HEK293 (cell line): ENCODE measurements around the gene PIP5KL1.
A peak's percentile ranks its signal among the peaks of the same experiment; 100 is the strongest.

Experiments
- CTCF ChIA-PET: fragments of 350-600 bp; formaldehyde crosslinking; extraction: SDS; loops from one replicate; lab custom pipeline; 2021; ENCODE audit warnings: antibody characterized with exemption; lab: Yijun Ruan, JAX
- POLR2A ChIA-PET: fragments of 300-600 bp; formaldehyde crosslinking; extraction: SDS; loops from one replicate; lab custom pipeline; 2020; ENCODE audit warnings: antibody characterized with exemption, inconsistent platforms; lab: Yijun Ruan, JAX
- H3K27ac ChIP-seq: fragments of 200-500 bp; sonication (Bioruptor generic); 2 replicates; pipeline ENCODE4 v1.5.1; 2014; ENCODE audit warnings: low read depth, low read length, control low read depth, inconsistent platforms; ENCODE audit errors: extremely low read depth
- H3K36me3 ChIP-seq, 2 experiments: fragments of 200-500 bp in 1 of 2; sonication (Bioruptor generic) in 1 of 2; 1 replicate in 1 of 2; 2 replicates in 1 of 2; pipeline ENCODE4 v1.5.1; 2014 to 2017; ENCODE audit warnings: inconsistent platforms in 2 of 2, low read length in 2 of 2; ENCODE audit not compliant: control insufficient read depth in 2 of 2, insufficient read depth in 1 of 2
- H3K4me1 ChIP-seq: fragments of 200-500 bp; sonication (Bioruptor generic); 2 replicates; pipeline ENCODE4 v1.5.1; 2014; ENCODE audit warnings: mild to moderate bottlenecking, low read length, inconsistent platforms; ENCODE audit not compliant: control insufficient read depth, insufficient read depth
- H3K4me3 ChIP-seq: 2 replicates; pipeline ENCODE4 v1.5.1; 2011; ENCODE audit warnings: low read depth, mild to moderate bottlenecking, control low read depth, low read length, moderate library complexity
- H3K9me3 ChIP-seq: fragments of 200-500 bp; sonication (Bioruptor generic); 2 replicates; pipeline ENCODE4 v1.5.1; 2014; ENCODE audit warnings: low read depth, low read length, inconsistent platforms; ENCODE audit not compliant: control insufficient read depth, insufficient read depth
- BCL11B ChIP-seq: fragments of 450-650 bp; formaldehyde crosslinking; IDR thresholded peaks from 2 replicates; pipeline ENCODE4 v1.5.1; 2016; ENCODE audit warnings: low read depth, missing biosample characterization, missing genetic modification characterization
- GFI1B ChIP-seq: fragments of 450-650 bp; formaldehyde crosslinking; IDR thresholded peaks from 2 replicates; pipeline ENCODE4 v1.5.1; 2016; ENCODE audit warnings: missing biosample characterization, missing genetic modification characterization
- GLI2 ChIP-seq: fragments of 450-650 bp; formaldehyde crosslinking; IDR thresholded peaks from 2 replicates; pipeline ENCODE4; 2017; ENCODE audit warnings: missing biosample characterization, missing genetic modification characterization, low read depth, borderline replicate concordance
- GLIS2 ChIP-seq: fragments of 450-650 bp; formaldehyde crosslinking; IDR thresholded peaks from 2 replicates; pipeline ENCODE4 v1.5.1; 2016; ENCODE audit warnings: missing biosample characterization, missing genetic modification characterization
- KLF1 ChIP-seq: fragments of 450-650 bp; formaldehyde crosslinking; IDR thresholded peaks from 2 replicates; pipeline ENCODE4 v1.5.1; 2016; ENCODE audit warnings: missing biosample characterization, missing genetic modification characterization
- KLF16 ChIP-seq: fragments of 450-650 bp; formaldehyde crosslinking; IDR thresholded peaks from 2 replicates; pipeline ENCODE4 v1.5.1; 2017; ENCODE audit warnings: missing biosample characterization, missing genetic modification characterization
- KLF9 ChIP-seq: fragments of 450-650 bp; formaldehyde crosslinking; IDR thresholded peaks from 2 replicates; pipeline ENCODE4 v1.5.1; 2016; ENCODE audit warnings: missing biosample characterization, missing genetic modification characterization, low read depth
- PATZ1 ChIP-seq: fragments of 450-650 bp; formaldehyde crosslinking; IDR thresholded peaks from 2 replicates; pipeline ENCODE4 v1.5.1; 2016; ENCODE audit warnings: missing biosample characterization, missing genetic modification characterization
- SP7 ChIP-seq: fragments of 450-650 bp; formaldehyde crosslinking; IDR thresholded peaks from 2 replicates; pipeline ENCODE4 v1.5.1; 2016; ENCODE audit warnings: missing biosample characterization, missing genetic modification characterization
- WT1 ChIP-seq: fragments of 450-650 bp; formaldehyde crosslinking; IDR thresholded peaks from 2 replicates; pipeline ENCODE4 v1.5.1; 2016; ENCODE audit warnings: missing biosample characterization, missing genetic modification characterization
- ZBTB1 ChIP-seq: fragments of 450-650 bp; formaldehyde crosslinking; IDR thresholded peaks from 2 replicates; pipeline ENCODE4 v1.5.1; 2016; ENCODE audit warnings: missing biosample characterization, missing genetic modification characterization
- ZBTB20 ChIP-seq: fragments of 450-650 bp; formaldehyde crosslinking; IDR thresholded peaks from 2 replicates; pipeline ENCODE4 v1.5.1; 2016; ENCODE audit warnings: missing biosample characterization, missing genetic modification characterization
- ZBTB26 ChIP-seq: fragments of 450-650 bp; formaldehyde crosslinking; optimal IDR thresholded peaks from 2 replicates; pipeline ENCODE3; 2016; ENCODE audit warnings: missing biosample characterization, mild to moderate bottlenecking, missing genetic modification characterization
- ZNF114 ChIP-seq: fragments of 450-650 bp; formaldehyde crosslinking; IDR thresholded peaks from 2 replicates; pipeline ENCODE4 v1.5.0; 2017; ENCODE audit warnings: missing biosample characterization, missing genetic modification characterization
- ZNF175 ChIP-seq: fragments of 450-650 bp; formaldehyde crosslinking; IDR thresholded peaks from 2 replicates; pipeline ENCODE4 v1.5.1; 2016; ENCODE audit warnings: missing biosample characterization, missing genetic modification characterization
- ZNF2 ChIP-seq: fragments of 450-650 bp; formaldehyde crosslinking; IDR thresholded peaks from 2 replicates; pipeline ENCODE4 v1.5.1; 2016; ENCODE audit warnings: missing biosample characterization, missing genetic modification characterization
- ZNF248 ChIP-seq: fragments of 450-650 bp; formaldehyde crosslinking; IDR thresholded peaks from 2 replicates; pipeline ENCODE4 v1.5.1; 2017; ENCODE audit warnings: missing biosample characterization, missing genetic modification characterization
- ZNF335 ChIP-seq: fragments of 450-650 bp; formaldehyde crosslinking; conservative IDR thresholded peaks from 2 replicates; pipeline ENCODE4 v1.5.1; 2016; ENCODE audit warnings: missing biosample characterization, missing genetic modification characterization
- ZNF354C ChIP-seq: fragments of 450-650 bp; formaldehyde crosslinking; IDR thresholded peaks from 2 replicates; pipeline ENCODE4 v1.5.1; 2016; ENCODE audit warnings: missing biosample characterization, missing genetic modification characterization, low read depth, borderline replicate concordance
- ZNF394 ChIP-seq: fragments of 450-650 bp; formaldehyde crosslinking; IDR thresholded peaks from 2 replicates; pipeline ENCODE4 v1.5.1; 2016; ENCODE audit warnings: missing biosample characterization, missing genetic modification characterization, mild to moderate bottlenecking, moderate library complexity, borderline replicate concordance
- ZNF398 ChIP-seq: fragments of 450-650 bp; formaldehyde crosslinking; IDR thresholded peaks from 2 replicates; pipeline ENCODE4 v1.5.1; 2017; ENCODE audit warnings: missing biosample characterization, missing genetic modification characterization
- ZNF416 ChIP-seq: fragments of 450-650 bp; formaldehyde crosslinking; IDR thresholded peaks from 2 replicates; pipeline ENCODE4 v1.5.1; 2016; ENCODE audit warnings: missing biosample characterization, missing genetic modification characterization
- ZNF580 ChIP-seq: fragments of 450-650 bp; formaldehyde crosslinking; IDR thresholded peaks from 2 replicates; pipeline ENCODE4 v1.5.1; 2016; ENCODE audit warnings: missing biosample characterization, missing genetic modification characterization
- ZNF600 ChIP-seq: fragments of 450-650 bp; formaldehyde crosslinking; IDR thresholded peaks from 2 replicates; pipeline ENCODE4 v1.5.1; 2016; ENCODE audit warnings: missing biosample characterization, missing genetic modification characterization
- ZNF624 ChIP-seq: fragments of 450-650 bp; formaldehyde crosslinking; IDR thresholded peaks from 2 replicates; pipeline ENCODE4 v1.5.1; 2017; ENCODE audit warnings: missing biosample characterization, missing genetic modification characterization
- ZNF654 ChIP-seq: fragments of 450-650 bp; formaldehyde crosslinking; IDR thresholded peaks from 2 replicates; pipeline ENCODE4 v1.5.1; 2016; ENCODE audit warnings: low read depth, missing biosample characterization, missing genetic modification characterization
- ZNF76 ChIP-seq: fragments of 450-650 bp; formaldehyde crosslinking; IDR thresholded peaks from 2 replicates; pipeline ENCODE4; 2016; ENCODE audit warnings: low read depth, missing biosample characterization, missing genetic modification characterization, borderline replicate concordance
- ZNF843 ChIP-seq: fragments of 450-650 bp; formaldehyde crosslinking; IDR thresholded peaks from 2 replicates; pipeline ENCODE4 v1.5.1; 2016; ENCODE audit warnings: missing biosample characterization, missing genetic modification characterization
- ZSCAN30 ChIP-seq: fragments of 450-650 bp; IDR thresholded peaks from 2 replicates; pipeline ENCODE4 v1.5.1; 2018; ENCODE audit warnings: missing biosample characterization, mild to moderate bottlenecking, missing genetic modification characterization, moderate library complexity
- ZSCAN5A ChIP-seq: fragments of 450-650 bp; formaldehyde crosslinking; IDR thresholded peaks from 2 replicates; pipeline ENCODE4 v1.5.1; 2016; ENCODE audit warnings: missing biosample characterization, missing genetic modification characterization

Gene PIP5KL1

GRCh38 chr9:127930231-127931091 is at the start of gene PIP5KL1 (continued):
- no peak for TF ChIP-seq GLI2
- TF ChIP-seq GLIS2 (tag by site-specific recombination) = peak; percentile 76
- TF ChIP-seq ZNF76 (tag by site-specific recombination) = 0 out of 2 replicates have a peak, but pooled peaks have one; percentile 28
- TF ChIP-seq ZNF248 = no peak
- peak; percentile 66 for TF ChIP-seq KLF1 (tag by site-specific recombination)
- TF ChIP-seq KLF16 (tag by site-specific recombination) = 0 out of 2 replicates have a peak, but pooled peaks have one; percentile 43
- TF ChIP-seq PATZ1 = peak; percentile 67
- no peak for TF ChIP-seq ZNF114 (tag by site-specific recombination)
- TF ChIP-seq ZNF600 (tag by site-specific recombination) = 0 out of 2 replicates have a peak, but pooled peaks have one; percentile 17
- TF ChIP-seq GFI1B (tag by site-specific recombination) = no peak
- no peak for TF ChIP-seq ZNF2
- no peak; the same call in 1 of the 2 replicates for TF ChIP-seq WT1 (tag by site-specific recombination)
- TF ChIP-seq ZBTB1 (tag by site-specific recombination) = no peak
- TF ChIP-seq SP7 (tag by site-specific recombination) = peak; percentile 38; the same call in 1 of the 2 replicates
- TF ChIP-seq ZNF416 (tag by site-specific recombination) = no peak
- no peak for TF ChIP-seq ZNF580
- TF ChIP-seq ZSCAN30 (tag by site-specific recombination) = no peak
- no peak for TF ChIP-seq ZNF394 (tag by site-specific recombination)
- 0 out of 2 replicates have a peak, but pooled peaks have one; percentile 29 for TF ChIP-seq ZSCAN5A (tag by site-specific recombination)
- peak; percentile 96 for TF ChIP-seq KLF9 (tag by site-specific recombination)

- no peaks in the 10 kb centered on the region for H3K9me3 ChIP-seq
- H3K4me1 ChIP-seq = peaks cover 6% of the 10 kb centered on the region; the same call in 1 of the 2 replicates
- H3K4me3 ChIP-seq = peak overlapping the region; percentile 66
- H3K27ac ChIP-seq = peak overlapping the region; percentile 81; the same call in 1 of the 2 replicates
- H3K36me3 ChIP-seq = peaks cover 0 to 3% of the 10 kb centered on the region in 2 experiments; a peak in 1 of 3 replicates
- CTCF ChIA-PET = interaction anchor here (1.0 to 10.0 kb wide), 6 partner anchors 31 to 145 kb away, joined by 3 to 94 read pairs (median 4); no protein-coding TSS in a partner anchor
- POLR2A ChIA-PET = interaction anchor here (0.5 to 2.8 kb wide), 15 partner anchors 10 to 391 kb away, joined by 3 to 19 read pairs (median 4); partner anchors contain the start of genes SLC25A25 and URM1
- TF ChIP-seq ZBTB26 (tag by site-specific recombination) (peak; percentile 62), KLF9 (tag by site-specific recombination) (peak; percentile 78), ZBTB20 (tag by site-specific recombination) (peak; percentile 87), ZNF624 (tag by site-specific recombination) (no peak), ZNF354C (tag by site-specific recombination) (no peak), ZNF654 (tag by site-specific recombination) (no peak), ZNF335 (peak; percentile 68), ZNF175 (tag by site-specific recombination) (no peak), BCL11B (tag by site-specific recombination) (no peak), ZNF843 (tag by site-specific recombination) (no peak), ZNF398 (0 out of 2 replicates have a peak, but pooled peaks have one; percentile 3)
These were observed 49.6 kb upstream of the PIP5KL1 start for GRCh38 chr9:127980060-127980705.
